Measurements from ENCODE around the gene DERA.
"Not testable (repeated sequence)": the region's sequence is repeated elsewhere in the genome, so short reads cannot be mapped to it uniquely, and the experiment has no call there.

Gene DERA

GRCh38 chr12:16048511-16048910 is 137.4 kb downstream of the DERA start:
- Histone ChIP-seq H3K4me1 (ENCODE audit: control insufficient read depth, insufficient read depth, low read length) (no peaks in the 10 kb centered on the region), H3K9me3 (ENCODE audit: control insufficient read depth, low read length) (no peaks in the 10 kb centered on the region), H3K4me3 (ENCODE audit: insufficient read depth, low read depth, low read length) (no peak overlapping the region), H3K27ac (ENCODE audit: insufficient read depth, low read depth, low read length, poor library complexity, severe bottlenecking) (no peak overlapping the region), H3K36me3 (ENCODE audit: control insufficient read depth, insufficient read depth, low read length) (no peaks in the 10 kb centered on the region), H3K27me3 (ENCODE audit: control insufficient read depth, insufficient read depth, low read length, poor library complexity, severe bottlenecking) (no peaks in the 10 kb centered on the region)
- 93 to 98% methylated on average over 2 of the region's 2 CpGs for WGBS, 2 experiments

- Histone ChIP-seq H3K4me3 (ENCODE audit: insufficient read depth, low read depth, low read length) (no peak overlapping the region), H3K4me1 (ENCODE audit: control insufficient read depth, insufficient read depth, low read length) (no peaks in the 10 kb centered on the region), H3K9me3 (ENCODE audit: control insufficient read depth, low read length) (no peaks in the 10 kb centered on the region), H3K27ac (ENCODE audit: insufficient read depth, low read depth, low read length, poor library complexity, severe bottlenecking) (no peak overlapping the region), H3K27me3 (ENCODE audit: control insufficient read depth, insufficient read depth, low read length, poor library complexity, severe bottlenecking) (no peaks in the 10 kb centered on the region), H3K36me3 (ENCODE audit: control insufficient read depth, insufficient read depth, low read length) (no peaks in the 10 kb centered on the region)
- 96 to 97% methylated on average over 6 of the region's 6 CpGs for WGBS, 2 experiments
These were observed 145.8 kb downstream of the DERA start for GRCh38 chr12:16056910-16057309.

- WGBS, 2 experiments, result 95 to 96% methylated on average over 34 of the region's 34 CpGs
- not testable (repeated sequence) for H3K27ac ChIP-seq (ENCODE audit: insufficient read depth, low read depth, low read length, poor library complexity, severe bottlenecking); H3K36me3 ChIP-seq (ENCODE audit: control insufficient read depth, insufficient read depth, low read length); H3K27me3 ChIP-seq (ENCODE audit: control insufficient read depth, insufficient read depth, low read length, poor library complexity, severe bottlenecking); H3K4me1 ChIP-seq (ENCODE audit: control insufficient read depth, insufficient read depth, low read length); H3K4me3 ChIP-seq (ENCODE audit: insufficient read depth, low read depth, low read length); H3K9me3 ChIP-seq (ENCODE audit: control insufficient read depth, low read length)
These were observed 146.2 kb downstream of the DERA start for GRCh38 chr12:16057351-16057751.

DNA sequence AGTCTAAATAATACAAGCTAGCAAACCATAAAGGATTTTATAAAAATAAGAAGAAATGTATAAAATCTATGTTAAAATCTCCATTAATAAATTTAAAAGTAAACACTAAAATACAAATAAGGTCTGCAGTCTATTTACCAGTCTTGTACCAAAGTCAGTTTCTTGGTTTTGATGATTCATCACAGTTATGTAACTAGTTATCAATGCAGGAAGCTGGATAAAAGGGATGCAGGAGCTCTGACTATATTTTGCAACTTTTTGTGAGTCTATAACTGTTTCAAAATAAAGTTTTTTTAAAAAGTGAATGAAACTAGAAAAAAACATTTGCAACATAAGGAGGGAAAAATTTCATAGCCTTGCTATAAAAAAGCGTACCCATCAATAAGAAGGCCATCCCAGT is 151.5 kb downstream of the DERA start:
- Histone ChIP-seq H3K27ac (ENCODE audit: insufficient read depth, low read depth, low read length, poor library complexity, severe bottlenecking) (no peak overlapping the region), H3K27me3 (ENCODE audit: control insufficient read depth, insufficient read depth, low read length, poor library complexity, severe bottlenecking) (no peaks in the 10 kb centered on the region), H3K36me3 (ENCODE audit: control insufficient read depth, insufficient read depth, low read length) (no peaks in the 10 kb centered on the region), H3K9me3 (ENCODE audit: control insufficient read depth, low read length) (no peaks in the 10 kb centered on the region), H3K4me3 (ENCODE audit: insufficient read depth, low read depth, low read length) (no peak overlapping the region), H3K4me1 (ENCODE audit: control insufficient read depth, insufficient read depth, low read length) (no peaks in the 10 kb centered on the region)
- 92 to 100% methylated on average over 1 of the region's 1 CpG for WGBS, 2 experiments

GRCh38 chr12:16063726-16064125 is 152.6 kb downstream of the DERA start:
- Histone ChIP-seq H3K4me3 (ENCODE audit: insufficient read depth, low read depth, low read length) (no peak overlapping the region), H3K4me1 (ENCODE audit: control insufficient read depth, insufficient read depth, low read length) (no peaks in the 10 kb centered on the region), H3K9me3 (ENCODE audit: control insufficient read depth, low read length) (no peaks in the 10 kb centered on the region), H3K36me3 (ENCODE audit: control insufficient read depth, insufficient read depth, low read length) (no peaks in the 10 kb centered on the region), H3K27ac (ENCODE audit: insufficient read depth, low read depth, low read length, poor library complexity, severe bottlenecking) (no peak overlapping the region), H3K27me3 (ENCODE audit: control insufficient read depth, insufficient read depth, low read length, poor library complexity, severe bottlenecking) (no peaks in the 10 kb centered on the region)
- WGBS, 2 experiments, result 100% methylated on average over 1 of the region's 1 CpG; no CpG with 5 or more reads in 1 of the 2 experiments

- Histone ChIP-seq H3K4me3 (ENCODE audit: insufficient read depth, low read depth, low read length) (no peak overlapping the region), H3K27me3 (ENCODE audit: control insufficient read depth, insufficient read depth, low read length, poor library complexity, severe bottlenecking) (no peaks in the 10 kb centered on the region), H3K36me3 (ENCODE audit: control insufficient read depth, insufficient read depth, low read length) (no peaks in the 10 kb centered on the region), H3K27ac (ENCODE audit: insufficient read depth, low read depth, low read length, poor library complexity, severe bottlenecking) (no peak overlapping the region), H3K4me1 (ENCODE audit: control insufficient read depth, insufficient read depth, low read length) (no peaks in the 10 kb centered on the region), H3K9me3 (ENCODE audit: control insufficient read depth, low read length) (no peaks in the 10 kb centered on the region)
- 88 to 95% methylated on average over 5 of the region's 5 CpGs for WGBS, 2 experiments
These were observed 159.0 kb downstream of the DERA start for GRCh38 chr12:16070113-16070512.

DNA sequence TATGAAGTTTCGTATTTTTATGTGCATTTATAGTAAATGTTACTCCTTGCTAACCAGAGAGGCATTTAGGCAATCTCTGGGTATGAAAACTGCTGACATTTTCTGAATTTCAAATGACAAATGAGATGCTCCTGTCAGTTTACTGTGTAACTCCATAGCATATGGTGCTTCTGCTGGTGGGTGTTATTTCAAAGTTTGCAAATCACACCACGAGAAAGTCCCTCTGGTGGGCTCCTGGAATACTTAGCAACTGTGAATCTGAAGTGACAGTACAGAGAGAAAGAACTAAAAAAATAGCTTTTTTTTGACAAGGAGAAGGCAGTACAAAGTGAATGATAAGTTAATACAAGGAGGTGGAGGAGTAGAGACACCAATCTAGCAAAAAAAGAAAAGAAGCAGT is 161.5 kb downstream of the DERA start:
- Histone ChIP-seq H3K36me3 (ENCODE audit: control insufficient read depth, insufficient read depth, low read length) (no peaks in the 10 kb centered on the region), H3K9me3 (ENCODE audit: control insufficient read depth, low read length) (no peaks in the 10 kb centered on the region), H3K4me3 (ENCODE audit: insufficient read depth, low read depth, low read length) (no peak overlapping the region), H3K27ac (ENCODE audit: insufficient read depth, low read depth, low read length, poor library complexity, severe bottlenecking) (no peak overlapping the region), H3K4me1 (ENCODE audit: control insufficient read depth, insufficient read depth, low read length) (no peaks in the 10 kb centered on the region), H3K27me3 (ENCODE audit: control insufficient read depth, insufficient read depth, low read length, poor library complexity, severe bottlenecking) (no peaks in the 10 kb centered on the region)
- 86 to 99% methylated on average over 2 of the region's 2 CpGs for WGBS, 2 experiments

GRCh38 chr12:16074894-16075293 is 163.8 kb downstream of the DERA start:
- WGBS, 2 experiments, result 86 to 90% methylated on average over 2 of the region's 2 CpGs
- no peaks in the 10 kb centered on the region for H3K36me3 ChIP-seq (ENCODE audit: control insufficient read depth, insufficient read depth, low read length)
- no peaks in the 10 kb centered on the region for H3K4me1 ChIP-seq (ENCODE audit: control insufficient read depth, insufficient read depth, low read length)
- H3K27me3 ChIP-seq (ENCODE audit: control insufficient read depth, insufficient read depth, low read length, poor library complexity, severe bottlenecking), result no peaks in the 10 kb centered on the region
- no peak overlapping the region for H3K4me3 ChIP-seq (ENCODE audit: insufficient read depth, low read depth, low read length)
- no peaks in the 10 kb centered on the region for H3K9me3 ChIP-seq (ENCODE audit: control insufficient read depth, low read length)
- H3K27ac ChIP-seq (ENCODE audit: insufficient read depth, low read depth, low read length, poor library complexity, severe bottlenecking), result no peak overlapping the region

DNA sequence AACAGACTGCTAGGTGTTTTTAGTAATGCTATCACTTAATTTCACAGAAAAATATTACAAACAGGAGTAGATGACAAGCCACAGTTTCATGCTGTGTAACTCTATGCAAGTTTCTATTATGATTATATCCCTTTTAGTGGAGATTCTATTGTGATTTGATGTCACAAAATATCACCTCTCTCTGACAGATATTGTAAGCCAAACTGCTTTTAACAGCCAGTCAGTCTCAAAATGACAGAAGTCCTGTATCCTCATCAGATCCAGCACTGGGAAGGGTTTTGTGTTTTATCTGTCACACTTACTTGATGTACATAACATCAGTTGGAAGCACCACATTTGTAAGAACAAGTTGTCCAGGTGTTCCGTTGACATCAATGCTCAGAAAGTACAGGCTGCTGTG is 164.8 kb downstream of the DERA start:
- H3K4me1 ChIP-seq (ENCODE audit: control insufficient read depth, insufficient read depth, low read length), result no peaks in the 10 kb centered on the region
- no peaks in the 10 kb centered on the region for H3K9me3 ChIP-seq (ENCODE audit: control insufficient read depth, low read length)
- no peak overlapping the region for H3K4me3 ChIP-seq (ENCODE audit: insufficient read depth, low read depth, low read length)
- H3K27ac ChIP-seq (ENCODE audit: insufficient read depth, low read depth, low read length, poor library complexity, severe bottlenecking), result no peak overlapping the region
- no peaks in the 10 kb centered on the region for H3K36me3 ChIP-seq (ENCODE audit: control insufficient read depth, insufficient read depth, low read length)
- H3K27me3 ChIP-seq (ENCODE audit: control insufficient read depth, insufficient read depth, low read length, poor library complexity, severe bottlenecking), result no peaks in the 10 kb centered on the region
- WGBS, 2 experiments, result 88 to 98% methylated on average over 1 of the region's 1 CpG

GRCh38 chr12:16076557-16076956 is 165.4 kb downstream of the DERA start:
- Histone ChIP-seq H3K9me3 (ENCODE audit: control insufficient read depth, low read length) (no peaks in the 10 kb centered on the region), H3K4me1 (ENCODE audit: control insufficient read depth, insufficient read depth, low read length) (no peaks in the 10 kb centered on the region), H3K4me3 (ENCODE audit: insufficient read depth, low read depth, low read length) (no peak overlapping the region), H3K27me3 (ENCODE audit: control insufficient read depth, insufficient read depth, low read length, poor library complexity, severe bottlenecking) (no peaks in the 10 kb centered on the region), H3K36me3 (ENCODE audit: control insufficient read depth, insufficient read depth, low read length) (no peaks in the 10 kb centered on the region), H3K27ac (ENCODE audit: insufficient read depth, low read depth, low read length, poor library complexity, severe bottlenecking) (no peak overlapping the region)
- 39 to 44% methylated on average over 2 of the region's 2 CpGs for WGBS, 2 experiments

GRCh38 chr12:16076970-16077522 is 165.9 kb downstream of the DERA start:
- Histone ChIP-seq H3K36me3 (ENCODE audit: control insufficient read depth, insufficient read depth, low read length) (no peaks in the 10 kb centered on the region), H3K27me3 (ENCODE audit: control insufficient read depth, insufficient read depth, low read length, poor library complexity, severe bottlenecking) (no peaks in the 10 kb centered on the region), H3K4me1 (ENCODE audit: control insufficient read depth, insufficient read depth, low read length) (no peaks in the 10 kb centered on the region), H3K4me3 (ENCODE audit: insufficient read depth, low read depth, low read length) (no peak overlapping the region), H3K27ac (ENCODE audit: insufficient read depth, low read depth, low read length, poor library complexity, severe bottlenecking) (no peak overlapping the region), H3K9me3 (ENCODE audit: control insufficient read depth, low read length) (no peaks in the 10 kb centered on the region)
- WGBS, 2 experiments, result 100% methylated on average over 1 of the region's 1 CpG; no CpG with 5 or more reads in 1 of the 2 experiments
